NOMO-1 (cell line): ENCODE results near the gene SYT3.
"Not testable (repeated sequence)": the region's sequence is repeated elsewhere in the genome, so short reads cannot be mapped to it uniquely, and the experiment has no call there.

ENCODE experiments used
- DNase-seq, 2 experiments: peaks; one replicate each; lab custom pipeline; 2025; ENCODE audit not compliant: unreplicated experiment in 2 of 2; lab: John Stamatoyannopoulos, UW

SYT3 gene

GRCh38 chr19:50606059-50606836, 33.4 kb downstream of the SYT3 start:
- DNase-seq = not testable (repeated sequence)

GRCh38 chr19:50604264-50605073, 35.2 kb downstream of the SYT3 start:
- not testable (repeated sequence) for DNase-seq

GRCh38 chr19:50602935-50603334, 36.7 kb downstream of the SYT3 start:
- no peak for DNase-seq

GRCh38 chr19:50602496-50602895, 37.2 kb downstream of the SYT3 start:
- no peak for DNase-seq

- no peak for DNase-seq
Observed at GRCh38 chr19:50602089-50602422, 37.6 kb downstream of the SYT3 start.

- DNase-seq = no peak
Observed at GRCh38 chr19:50601407-50602088, 38.1 kb downstream of the SYT3 start.

GRCh38 chr19:50599427-50599826, 40.3 kb downstream of the SYT3 start:
- DNase-seq = no peak

GRCh38 chr19:50590191-50590590, 49.5 kb downstream of the SYT3 start:
- no peak for DNase-seq

- not testable (repeated sequence) for DNase-seq
Observed at GRCh38 chr19:50581795-50582660, 57.7 kb downstream of the SYT3 start.

GRCh38 chr19:50580970-50581634, 58.6 kb downstream of the SYT3 start:
- no peak for DNase-seq

- no peak for DNase-seq
Observed at GRCh38 chr19:50580240-50580639, 59.4 kb downstream of the SYT3 start.

GRCh38 chr19:50576769-50577168, 62.9 kb downstream of the SYT3 start:
- DNase-seq = not testable (repeated sequence)

- no peak for DNase-seq
Observed at GRCh38 chr19:50573741-50574461, 65.8 kb downstream of the SYT3 start.
